HepG2 (cell line): ENCODE measurements around the gene SMG7. TPM values are rescaled to one million over a fixed set of nuclear protein-coding genes. Genes with fewer than 3 reads are reported as not detected.
A peak's percentile ranks its signal among the peaks of the same experiment; 100 is the strongest.

Experiments
- BHLHE40 ChIP-seq: IDR thresholded peaks from 2 replicates; pipeline ENCODE4 v1.6.1; 2011; ENCODE audit warnings: low read length, improper control_type of control experiment
- CEBPB ChIP-seq: IDR thresholded peaks from 2 replicates; pipeline ENCODE4 v1.6.1; 2011; ENCODE audit warnings: low read depth, low read length, improper control_type of control experiment, borderline replicate concordance
- CENPBD1 ChIP-seq: sonication (generic); formaldehyde crosslinking; IDR thresholded peaks from 2 replicates; pipeline ENCODE4 v1.8.0; 2022; ENCODE audit warnings: missing genetic modification reagents, low read depth, mild to moderate bottlenecking, borderline replicate concordance
- ELF4 ChIP-seq: sonication (generic); formaldehyde crosslinking; IDR thresholded peaks from 2 replicates; pipeline ENCODE4 v1.5.0; 2020; ENCODE audit warnings: missing genetic modification reagents, mild to moderate bottlenecking, moderate library complexity, borderline replicate concordance
- GZF1 ChIP-seq: sonication (generic); formaldehyde crosslinking; IDR thresholded peaks from 2 replicates; pipeline ENCODE4 v1.5.1; 2020; ENCODE audit warnings: mild to moderate bottlenecking, missing genetic modification reagents
- HCFC1 ChIP-seq: fragments of 150-350 bp; IDR thresholded peaks from 2 replicates; pipeline ENCODE4 v1.6.1; 2014; ENCODE audit warnings: low read depth, low read length
- HES4 ChIP-seq: sonication (generic); formaldehyde crosslinking; IDR thresholded peaks from 2 replicates; pipeline ENCODE4 v1.9.0; 2021; ENCODE audit warnings: mild to moderate bottlenecking, missing genetic modification reagents, borderline replicate concordance
- HNF4A ChIP-seq: sonication (generic); formaldehyde crosslinking; IDR thresholded peaks from 2 replicates; pipeline ENCODE4 v1.4.0; 2020; ENCODE audit warnings: missing genetic modification reagents
- ISX ChIP-seq: sonication (generic); formaldehyde crosslinking; conservative IDR thresholded peaks from 2 replicates; pipeline ENCODE4 v1.5.0; 2020; ENCODE audit warnings: missing genetic modification reagents
- KAT8 ChIP-seq: IDR thresholded peaks from 2 replicates; pipeline ENCODE4 v1.6.1; 2016; ENCODE audit warnings: missing genetic modification reagents, missing compliant biosample characterization
- KLF16 ChIP-seq, 2 experiments: sonication (generic) in 1 of 2; formaldehyde crosslinking in 1 of 2; IDR thresholded peaks; 2 replicates each; pipeline versions ENCODE4 v1.6.1 to v1.8.0; 2016 to 2023; ENCODE audit warnings: missing genetic modification reagents in 2 of 2, missing compliant biosample characterization in 1 of 2
- KLF6 ChIP-seq: IDR thresholded peaks from 2 replicates; pipeline ENCODE4 v1.8.0; 2016; ENCODE audit warnings: missing biosample characterization, missing genetic modification reagents
- MBNL3 ChIP-seq: fragments of 250-450 bp; sonication (Bioruptor Pico); conservative IDR thresholded peaks from 2 replicates; pipeline ENCODE4 v1.8.0; 2022; ENCODE audit warnings: mild to moderate bottlenecking, inconsistent platforms
- MYC ChIP-seq: sonication (generic); formaldehyde crosslinking; IDR thresholded peaks from 2 replicates; pipeline ENCODE4 v1.9.0; 2021; ENCODE audit warnings: missing genetic modification reagents, borderline replicate concordance
- MZF1 ChIP-seq: sonication (generic); formaldehyde crosslinking; IDR thresholded peaks from 2 replicates; pipeline ENCODE4 v1.8.1; 2023; ENCODE audit warnings: mild to moderate bottlenecking, missing genetic modification reagents, borderline replicate concordance
- ONECUT2 ChIP-seq: sonication (generic); formaldehyde crosslinking; IDR thresholded peaks from 2 replicates; pipeline ENCODE4 v1.4.0; 2020; ENCODE audit warnings: missing genetic modification reagents
- PHF8 ChIP-seq: sonication (generic); formaldehyde crosslinking; IDR thresholded peaks from 2 replicates; pipeline ENCODE4 v1.5.0; 2020; ENCODE audit warnings: missing genetic modification reagents
- PRDM10 ChIP-seq: sonication (generic); formaldehyde crosslinking; IDR thresholded peaks from 2 replicates; pipeline ENCODE4 v1.4.0; 2020; ENCODE audit warnings: low read depth, missing genetic modification reagents
- ZBTB4 ChIP-seq: sonication (generic); formaldehyde crosslinking; IDR thresholded peaks from 2 replicates; pipeline ENCODE4 v1.4.0; 2020; ENCODE audit warnings: missing genetic modification reagents, mild to moderate bottlenecking, borderline replicate concordance
- ZNF331 ChIP-seq: sonication (generic); formaldehyde crosslinking; IDR thresholded peaks from 2 replicates; pipeline ENCODE4 v1.4.0; 2020; ENCODE audit warnings: missing genetic modification reagents
- ZNF547 ChIP-seq: sonication (generic); formaldehyde crosslinking; IDR thresholded peaks from 2 replicates; pipeline ENCODE4 v1.5.1; 2020; ENCODE audit warnings: mild to moderate bottlenecking, missing genetic modification reagents
- ZNF564 ChIP-seq: sonication (generic); formaldehyde crosslinking; IDR thresholded peaks from 2 replicates; pipeline ENCODE4 v1.8.1; 2023; ENCODE audit warnings: mild to moderate bottlenecking, missing genetic modification reagents
- ZNF816 ChIP-seq: sonication (generic); formaldehyde crosslinking; IDR thresholded peaks from 2 replicates; pipeline ENCODE4 v1.8.0; 2022; ENCODE audit warnings: missing genetic modification reagents, mild to moderate bottlenecking, borderline replicate concordance
- ZNF83 ChIP-seq: sonication (generic); formaldehyde crosslinking; IDR thresholded peaks from 2 replicates; pipeline ENCODE4 v1.4.0; 2020; ENCODE audit warnings: missing genetic modification reagents, mild to moderate bottlenecking, borderline replicate concordance
- polyA plus RNA-seq, 8 experiments: library from polyadenylated mRNA; depleted of rRNA in 3 of 8; stranded (reverse) in 7 of 8; unstranded in 1 of 8; fragments of >200 nt; fragmentation: Illumina TruSeq in 4 of 8; extraction: Trizol in 4 of 8; gene quantifications; 2 replicates each; pipeline versions ENCODE4 v1.2.1 to v1.2.3, GENCODE V29; 2011 to 2016; ENCODE audit warnings: low read depth in 4 of 8, missing spikeins in 1 of 8, mixed read lengths in 1 of 8; ENCODE audit not compliant: insufficient read depth in 1 of 8
- total RNA-seq, 5 experiments: library from RNA; depleted of rRNA; stranded (reverse); fragments of >200 nt; fragmentation: Illumina TruSeq; extraction: Trizol; gene quantifications; 2 replicates each; pipeline ENCODE4 v1.2.3, GENCODE V29; 2016; ENCODE audit warnings: low read depth in 1 of 5

Gene SMG7
- total and polyA plus RNA-seq, 2 of the 13 experiments (the other 11 are each of a cell fraction or from before 2014, with no cell fraction given), result 14.9 to 27.9 TPM

- TF ChIP-seq GZF1 (CRISPR knock-in tag), result no peak
- TF ChIP-seq MZF1 (CRISPR knock-in tag), result no peak
- TF ChIP-seq KLF16 (CRISPR knock-in tag; IDR thresholded peaks at IDR 0.05), result no peak; a peak in 1 of 4 replicates
- TF ChIP-seq MBNL3 (CRISPR knock-in tag), result no peak
- peak; percentile 99 for TF ChIP-seq KAT8
- TF ChIP-seq CENPBD1 (CRISPR knock-in tag), result no peak
- no peak for TF ChIP-seq ISX (CRISPR knock-in tag)
- peak; percentile 29 for TF ChIP-seq BHLHE40
- no peak for TF ChIP-seq ZBTB4 (CRISPR knock-in tag)
- no peak for TF ChIP-seq ZNF547
- TF ChIP-seq ZNF564 (CRISPR knock-in tag), result no peak
- TF ChIP-seq CEBPB, result no peak
- peak; percentile 41 for TF ChIP-seq ZNF331 (CRISPR knock-in tag)
- TF ChIP-seq ONECUT2 (CRISPR knock-in tag), result no peak
- 0 out of 2 replicates have a peak, but pooled peaks have one; percentile 52 for TF ChIP-seq PRDM10 (CRISPR knock-in tag)
- peak; percentile 31; the same call in 1 of the 2 replicates for TF ChIP-seq MYC
- TF ChIP-seq HCFC1, result peak; percentile 78
- peak; percentile 62; the same call in 1 of the 2 replicates for TF ChIP-seq KLF6 (CRISPR knock-in tag)
- TF ChIP-seq ZNF83 (CRISPR knock-in tag), result no peak
- TF ChIP-seq PHF8 (CRISPR knock-in tag), result peak; percentile 43; the same call in 1 of the 2 replicates
- TF ChIP-seq ZNF816 (CRISPR knock-in tag), result peak; percentile 40; the same call in 1 of the 2 replicates
- TF ChIP-seq ELF4 (CRISPR knock-in tag), result peak; percentile 68; the same call in 1 of the 2 replicates
- 0 out of 2 replicates have a peak, but pooled peaks have one; percentile 3 for TF ChIP-seq HNF4A
- TF ChIP-seq HES4, result no peak
These were observed 384 bp upstream of the SMG7 start (continued) for GRCh38 chr1:183471743-183472487.
